Ishikawa (cell line): ENCODE data around the gene MAST4.

ENCODE experiments used
- EGR1 ChIP-seq: IDR thresholded peaks from 2 replicates; pipeline ENCODE4 v1.6.1; 2012
- EP300 ChIP-seq: IDR thresholded peaks from 2 replicates; pipeline ENCODE4 v1.6.1; 2012; ENCODE audit warnings: borderline replicate concordance
- FOXM1 ChIP-seq: IDR thresholded peaks from 2 replicates; pipeline ENCODE4 v1.6.1; 2012; ENCODE audit warnings: low read depth, borderline replicate concordance
- NFIC ChIP-seq: IDR thresholded peaks from 2 replicates; pipeline ENCODE4 v1.6.1; 2012
- TEAD4 ChIP-seq: IDR thresholded peaks from 2 replicates; pipeline ENCODE4 v1.6.1; 2012
- YY1 ChIP-seq: IDR thresholded peaks from 2 replicates; pipeline ENCODE4 v1.6.1; 2012; ENCODE audit warnings: low read depth
- TF ChIP-seq, protein P1 (sequence below): IDR thresholded peaks from 2 replicates; pipeline ENCODE4 v1.6.1; 2012; ENCODE audit warnings: low read depth, mild to moderate bottlenecking
- TF ChIP-seq, protein P2 (sequence below): IDR thresholded peaks from 2 replicates; pipeline ENCODE4 v1.6.1; 2012

DNA sequence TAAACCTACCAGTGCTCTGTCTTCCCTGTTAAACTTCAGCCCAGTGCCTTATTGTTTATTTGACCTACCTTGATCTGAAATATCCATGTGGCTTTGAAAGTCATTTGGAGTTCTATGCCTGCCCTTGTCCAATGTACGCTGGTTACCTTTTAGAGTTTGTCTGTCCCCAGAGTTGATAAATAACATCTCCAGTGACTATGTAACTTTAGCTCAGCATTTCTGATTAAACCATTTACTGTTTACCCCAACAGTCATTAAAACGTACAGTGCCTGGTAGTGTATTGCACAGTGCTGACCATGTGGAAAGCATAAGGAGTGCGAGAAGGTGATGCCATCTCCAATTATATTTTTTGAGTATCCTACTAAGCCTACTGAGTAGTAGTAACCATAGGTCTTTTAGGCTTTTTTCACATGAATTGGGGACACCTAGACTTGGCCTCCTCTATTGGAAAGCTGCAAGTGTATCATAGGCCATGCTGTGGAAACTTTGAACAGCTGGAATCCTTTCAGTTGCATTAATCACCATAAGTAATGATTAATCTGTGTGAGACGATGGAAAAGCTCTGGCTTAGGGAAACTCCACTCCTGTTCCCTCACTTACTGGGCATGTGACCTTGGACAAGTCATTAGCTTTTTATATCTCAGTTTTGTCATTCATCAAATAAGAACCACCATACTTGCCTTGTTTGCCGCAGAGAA lies 93.5 kb downstream of the MAST4 start:
- TF ChIP-seq YY1 (no peak), TEAD4 (no peak), EP300 (no peak), EGR1 (no peak), FOXM1 (no peak), NFIC (no peak)
- TF ChIP-seq, protein P1, sequence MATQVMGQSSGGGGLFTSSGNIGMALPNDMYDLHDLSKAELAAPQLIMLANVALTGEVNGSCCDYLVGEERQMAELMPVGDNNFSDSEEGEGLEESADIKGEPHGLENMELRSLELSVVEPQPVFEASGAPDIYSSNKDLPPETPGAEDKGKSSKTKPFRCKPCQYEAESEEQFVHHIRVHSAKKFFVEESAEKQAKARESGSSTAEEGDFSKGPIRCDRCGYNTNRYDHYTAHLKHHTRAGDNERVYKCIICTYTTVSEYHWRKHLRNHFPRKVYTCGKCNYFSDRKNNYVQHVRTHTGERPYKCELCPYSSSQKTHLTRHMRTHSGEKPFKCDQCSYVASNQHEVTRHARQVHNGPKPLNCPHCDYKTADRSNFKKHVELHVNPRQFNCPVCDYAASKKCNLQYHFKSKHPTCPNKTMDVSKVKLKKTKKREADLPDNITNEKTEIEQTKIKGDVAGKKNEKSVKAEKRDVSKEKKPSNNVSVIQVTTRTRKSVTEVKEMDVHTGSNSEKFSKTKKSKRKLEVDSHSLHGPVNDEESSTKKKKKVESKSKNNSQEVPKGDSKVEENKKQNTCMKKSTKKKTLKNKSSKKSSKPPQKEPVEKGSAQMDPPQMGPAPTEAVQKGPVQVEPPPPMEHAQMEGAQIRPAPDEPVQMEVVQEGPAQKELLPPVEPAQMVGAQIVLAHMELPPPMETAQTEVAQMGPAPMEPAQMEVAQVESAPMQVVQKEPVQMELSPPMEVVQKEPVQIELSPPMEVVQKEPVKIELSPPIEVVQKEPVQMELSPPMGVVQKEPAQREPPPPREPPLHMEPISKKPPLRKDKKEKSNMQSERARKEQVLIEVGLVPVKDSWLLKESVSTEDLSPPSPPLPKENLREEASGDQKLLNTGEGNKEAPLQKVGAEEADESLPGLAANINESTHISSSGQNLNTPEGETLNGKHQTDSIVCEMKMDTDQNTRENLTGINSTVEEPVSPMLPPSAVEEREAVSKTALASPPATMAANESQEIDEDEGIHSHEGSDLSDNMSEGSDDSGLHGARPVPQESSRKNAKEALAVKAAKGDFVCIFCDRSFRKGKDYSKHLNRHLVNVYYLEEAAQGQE, result no peak
- TF ChIP-seq, protein P2, sequence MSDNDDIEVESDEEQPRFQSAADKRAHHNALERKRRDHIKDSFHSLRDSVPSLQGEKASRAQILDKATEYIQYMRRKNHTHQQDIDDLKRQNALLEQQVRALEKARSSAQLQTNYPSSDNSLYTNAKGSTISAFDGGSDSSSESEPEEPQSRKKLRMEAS, result no peak
